NCI-H146 treated with DMSO at 0.1 percent for 48 hours (cell line): ENCODE data around the gene PRSS53.
"Not testable (repeated sequence)": the region's sequence is repeated elsewhere in the genome, so short reads cannot be mapped to it uniquely, and the experiment has no call there.

Experiments
- DNase-seq: peaks from one replicate; lab custom pipeline; 2025; ENCODE audit not compliant: unreplicated experiment; lab: John Stamatoyannopoulos, UW

The PRSS53 gene

DNA sequence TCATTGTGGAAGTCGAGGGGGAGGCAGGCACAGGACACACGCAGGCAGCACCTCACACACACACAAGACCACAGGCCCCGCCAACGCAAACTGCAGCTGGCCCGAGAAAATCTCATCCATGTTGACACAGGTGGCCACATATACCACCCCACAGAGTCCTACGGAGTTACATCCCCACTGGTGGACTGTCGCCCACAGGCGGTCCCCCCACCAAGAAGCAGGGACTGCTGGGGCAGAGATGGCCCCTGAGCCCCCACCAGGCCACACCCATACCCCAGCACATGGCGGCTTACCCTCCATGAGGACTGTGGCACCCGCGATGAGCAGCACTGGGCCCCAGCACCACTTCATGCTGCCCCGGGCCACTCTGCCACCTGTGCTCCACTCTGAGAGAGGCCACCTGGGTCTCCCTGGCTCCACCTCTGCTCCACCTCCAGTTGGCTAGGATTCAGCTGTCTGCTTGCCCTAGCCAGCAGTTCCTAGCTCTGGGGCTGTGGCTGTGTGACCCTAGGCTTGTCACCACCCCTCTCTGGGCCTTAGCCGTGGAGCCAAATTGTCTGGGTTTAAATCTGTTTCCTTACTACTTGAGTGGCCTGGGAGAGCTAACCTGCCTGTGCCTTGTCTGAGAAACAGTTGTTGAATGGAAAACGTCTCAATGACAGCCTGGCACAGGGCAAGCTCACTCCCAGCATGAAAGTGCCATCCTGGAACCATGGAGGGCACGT lies at the start of gene PRSS53:
Gene PRSS53 (minus strand): TSS at position 485 of the 725 bp plus-strand sequence. CDS start 134 bp downstream, at position 351.
- no peak for DNase-seq

DNA sequence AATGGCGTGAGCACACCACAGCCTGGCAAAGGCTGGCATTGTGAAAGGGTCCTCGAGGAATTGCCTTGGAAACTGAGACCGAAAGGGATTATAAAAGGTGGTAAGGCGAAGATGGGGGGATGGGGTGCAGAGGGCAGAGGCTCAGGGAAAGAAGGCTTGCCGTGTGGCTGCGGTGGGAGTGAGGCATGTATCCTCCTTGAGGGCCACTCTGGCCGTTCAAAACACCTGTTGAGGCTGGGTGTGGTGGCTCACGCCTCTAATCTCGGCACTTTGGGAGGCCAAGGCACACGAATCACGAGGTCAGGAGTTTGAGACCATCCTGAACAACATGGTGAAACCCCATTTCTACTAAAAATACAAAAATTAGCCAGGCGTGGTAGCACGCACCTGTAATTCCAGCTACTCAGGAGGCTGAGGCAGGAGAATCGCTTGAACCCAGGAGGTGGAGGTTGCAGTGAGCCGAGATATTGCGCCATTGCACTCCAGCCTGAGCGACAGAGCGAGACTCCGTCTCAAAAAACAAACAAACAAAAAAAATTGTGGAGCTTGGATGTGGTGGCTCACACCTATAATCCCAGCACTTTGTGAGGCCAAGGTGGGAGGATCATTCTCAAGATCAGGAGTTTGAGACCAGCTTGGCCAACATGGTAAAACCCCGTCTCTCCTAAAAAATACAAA lies 48.2 kb upstream of the PRSS53 start:
- DNase-seq, result not testable (repeated sequence)

DNA sequence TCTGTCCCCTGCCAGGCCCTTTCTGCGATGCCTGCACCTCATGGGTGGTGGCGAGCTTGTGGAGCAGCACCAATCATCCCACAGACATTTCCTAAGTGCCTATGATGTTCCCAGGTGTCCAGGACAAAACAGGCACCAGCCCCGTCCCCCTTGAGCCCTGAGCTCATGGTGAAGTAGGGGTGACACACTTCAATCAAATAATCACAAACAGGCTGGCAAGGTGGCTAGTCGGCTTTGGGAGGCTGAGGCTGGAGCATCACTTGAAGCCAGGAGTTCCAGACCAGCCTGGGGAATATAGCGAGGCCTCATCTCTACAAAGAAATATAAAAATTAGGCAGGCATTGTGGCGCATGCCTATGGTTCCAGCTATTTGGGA lies 47.5 kb upstream of the PRSS53 start:
- DNase-seq, result no peak

DNA sequence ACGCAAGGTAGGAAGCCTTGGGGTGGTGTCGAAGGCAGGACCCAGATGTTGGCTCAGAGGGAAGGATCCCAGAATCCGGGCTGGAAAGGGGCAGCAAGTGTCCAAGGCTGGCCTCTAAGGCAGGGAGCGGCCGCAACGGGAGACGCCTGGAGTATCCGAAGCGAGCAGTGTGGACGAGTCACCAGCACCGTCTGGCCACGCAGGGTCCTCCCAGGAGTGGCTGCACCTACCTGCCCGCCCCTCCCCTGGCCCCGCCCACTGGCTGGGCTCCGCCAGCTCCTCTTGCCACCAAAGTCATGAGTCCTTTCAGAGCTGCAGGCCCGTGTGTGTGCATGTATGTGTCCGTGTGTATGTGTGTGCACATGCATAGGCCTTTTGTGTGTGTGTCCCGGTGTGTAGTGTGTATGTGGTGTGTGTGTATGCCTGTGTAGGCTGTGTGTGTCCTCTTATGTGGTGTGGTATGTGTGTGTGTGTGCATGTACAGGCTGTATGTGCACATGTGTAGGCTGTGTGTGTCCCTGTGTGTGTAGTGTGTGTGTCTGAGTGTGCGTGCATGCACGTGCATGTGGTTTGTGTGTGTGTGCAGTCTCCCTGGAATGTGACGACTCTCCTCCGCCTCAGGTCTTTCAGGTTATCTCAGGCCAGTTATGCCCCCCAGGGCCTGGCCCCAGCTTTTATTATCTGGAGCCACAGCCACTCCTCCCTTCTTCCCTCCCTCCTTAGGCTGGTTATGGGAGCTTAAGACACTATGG lies 47.0 kb upstream of the PRSS53 start, which contains the start of gene PRSS8:
Gene PRSS8 (minus strand): TSS at position 193 of the 752 bp plus-strand sequence. CDS start 229 bp downstream, outside the sequence.
- DNase-seq, result no peak

DNA sequence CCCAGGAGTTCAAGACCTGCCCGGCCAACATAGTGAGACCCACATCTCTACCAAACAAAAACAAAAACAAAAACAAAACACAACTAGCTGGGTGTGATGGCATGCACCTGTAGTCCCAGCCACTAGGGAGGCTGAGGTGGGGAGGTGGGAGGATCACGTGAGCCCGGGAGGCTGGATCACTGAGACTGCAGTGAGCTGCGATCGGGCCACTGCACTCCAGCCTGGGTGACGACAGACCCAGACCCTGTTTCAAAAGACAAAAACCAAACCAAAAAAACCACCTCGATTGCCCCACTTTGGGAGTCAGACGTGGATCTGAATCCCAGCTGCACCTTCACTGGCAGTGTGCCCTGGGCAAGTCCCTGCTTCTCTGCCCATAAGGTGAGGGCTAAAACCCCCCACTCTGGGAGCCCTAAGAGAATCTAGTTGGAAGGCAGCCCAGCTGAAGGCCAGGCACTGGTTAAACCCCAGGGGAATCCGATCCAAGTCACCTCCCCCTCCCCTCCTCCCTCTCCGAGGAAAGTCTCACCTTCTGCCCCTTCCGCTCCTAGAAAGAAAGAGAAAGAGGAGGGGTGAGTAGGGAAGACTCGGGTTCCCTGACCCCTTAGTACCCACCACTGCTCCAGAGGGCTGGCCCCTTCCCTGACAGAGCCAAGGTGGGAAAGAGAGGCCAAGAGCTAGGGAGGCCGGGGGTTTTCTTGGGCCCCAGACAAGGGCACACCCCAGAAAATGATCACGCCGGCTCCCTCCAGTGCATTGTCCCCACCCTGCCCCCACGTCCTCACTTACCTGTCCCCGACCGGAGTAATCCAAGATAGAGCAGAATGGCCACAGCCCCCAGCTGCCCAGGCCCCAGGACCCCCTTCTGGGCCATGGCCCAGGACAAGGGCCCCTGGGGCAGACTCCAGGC lies 46.1 kb upstream of the PRSS53 start:
- no peak for DNase-seq

DNA sequence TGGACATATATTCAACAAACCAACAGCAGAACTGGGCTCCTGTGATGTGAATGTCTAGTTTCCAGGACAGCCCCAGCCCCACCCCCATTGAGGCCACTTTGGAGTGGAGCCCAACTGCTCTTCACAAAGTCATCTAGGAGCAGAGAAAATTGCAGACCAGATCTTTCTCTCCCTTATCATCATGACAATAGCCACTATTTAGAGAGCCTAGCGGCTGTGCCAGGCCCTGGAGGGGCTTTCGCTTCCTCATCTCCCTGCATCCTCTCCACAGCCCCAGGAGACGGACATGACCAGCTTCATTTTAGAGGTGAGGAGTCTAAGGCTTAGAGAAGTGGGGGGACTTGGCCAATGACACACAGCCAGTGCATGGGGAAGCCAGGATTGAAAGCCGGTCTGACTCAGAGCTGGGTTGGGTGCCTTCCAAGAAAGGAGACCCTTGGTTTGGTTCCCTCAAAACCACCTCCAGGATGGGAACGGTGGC lies 45.4 kb upstream of the PRSS53 start:
- DNase-seq, result no peak

DNA sequence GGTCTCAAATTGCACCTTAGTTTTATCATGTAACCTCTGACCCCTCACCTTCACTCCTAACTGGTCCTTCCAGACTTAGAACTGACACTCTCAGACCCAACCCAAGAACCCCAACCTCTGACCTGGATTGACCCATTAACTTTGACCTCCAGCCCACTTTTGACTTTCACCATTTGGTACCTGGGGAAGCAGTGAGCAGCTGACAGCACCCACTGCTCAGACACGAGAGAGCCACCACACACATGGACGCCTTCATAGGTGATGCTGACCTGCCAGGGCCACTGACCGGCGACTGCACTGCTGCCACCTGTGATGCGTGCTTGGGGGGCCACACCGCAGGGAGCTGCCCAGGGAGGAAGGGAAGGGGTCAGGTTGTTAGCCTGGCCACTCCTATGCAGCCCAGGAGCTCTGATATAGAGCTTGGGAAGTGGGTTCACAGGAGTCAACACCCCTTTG lies 44.3 kb upstream of the PRSS53 start:
- no peak for DNase-seq

DNA sequence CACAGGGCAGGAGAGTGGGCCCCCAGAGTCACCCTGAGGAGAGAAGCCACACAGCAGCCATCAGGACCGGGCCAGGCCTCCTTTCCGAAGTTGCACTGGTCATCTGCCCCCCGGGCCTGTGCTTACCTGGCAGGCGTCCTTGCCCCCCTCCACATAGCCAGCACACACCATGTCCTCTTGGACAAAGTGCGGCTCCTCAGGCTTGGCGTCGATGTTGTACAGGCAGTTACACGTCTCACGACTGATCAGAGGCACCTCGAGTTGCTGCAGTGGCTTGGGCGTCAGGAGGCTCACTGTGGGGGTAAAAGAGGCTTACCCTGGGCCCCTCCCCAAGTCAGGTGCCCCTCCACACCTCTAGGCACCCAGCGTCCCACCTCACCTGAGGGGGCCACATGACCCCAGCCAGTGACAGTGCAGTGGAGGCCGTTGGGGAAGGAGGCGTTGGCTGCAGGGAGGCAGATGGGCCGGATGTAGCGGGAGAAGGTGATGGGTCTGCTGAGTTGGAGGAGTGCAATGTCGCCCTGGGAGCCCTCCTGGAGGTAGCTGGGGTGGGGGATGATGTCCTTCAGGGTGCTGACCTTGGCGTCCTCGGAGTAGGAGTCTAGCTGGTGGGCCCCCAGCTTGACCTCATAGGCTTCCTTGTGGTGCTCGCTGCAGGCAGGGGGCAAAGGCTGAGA lies 43.7 kb upstream of the PRSS53 start:
- DNase-seq, result no peak

DNA sequence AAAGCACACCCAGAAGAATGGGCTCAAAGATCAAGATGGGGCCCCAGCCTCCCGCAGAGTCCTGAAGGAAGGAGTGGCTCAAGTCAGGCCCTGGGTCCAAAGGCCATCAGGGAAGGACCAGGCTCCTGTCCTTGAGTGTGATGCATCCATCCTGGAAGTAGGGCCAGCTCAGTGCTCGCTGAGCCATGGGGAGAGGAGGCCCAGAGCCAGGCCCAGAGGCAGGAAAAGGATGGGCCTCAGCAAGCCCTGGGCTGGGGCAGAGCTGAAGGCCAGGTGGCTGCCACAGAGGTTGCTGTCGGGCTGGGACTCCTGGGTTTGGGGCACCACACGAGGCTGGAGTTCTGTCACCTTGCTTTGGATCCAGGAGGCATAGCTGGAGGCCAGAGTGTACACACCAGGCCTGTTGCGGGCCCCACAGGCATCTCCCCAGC lies 43.1 kb upstream of the PRSS53 start:
- DNase-seq, result no peak

DNA sequence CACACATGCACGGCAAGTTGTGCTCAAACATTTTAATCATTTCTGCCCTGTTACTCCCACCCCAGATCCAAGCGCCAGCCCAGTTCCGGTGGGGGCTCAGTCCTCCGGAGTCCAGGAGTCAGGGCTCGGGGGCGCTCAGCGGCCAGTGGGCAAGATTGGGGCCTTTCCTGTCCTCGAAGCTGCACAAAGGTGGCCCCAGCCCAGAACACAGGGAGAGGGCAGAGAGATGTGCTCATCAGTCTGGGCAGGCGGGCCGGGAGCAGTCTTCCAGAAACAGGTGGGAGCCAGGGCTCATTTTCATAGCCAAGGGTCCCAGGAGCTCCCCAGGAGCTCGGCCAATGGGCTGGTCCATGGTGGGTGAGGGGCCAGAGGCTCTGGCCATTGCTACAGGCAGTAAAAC lies 42.7 kb upstream of the PRSS53 start:
- DNase-seq, result no peak

DNA sequence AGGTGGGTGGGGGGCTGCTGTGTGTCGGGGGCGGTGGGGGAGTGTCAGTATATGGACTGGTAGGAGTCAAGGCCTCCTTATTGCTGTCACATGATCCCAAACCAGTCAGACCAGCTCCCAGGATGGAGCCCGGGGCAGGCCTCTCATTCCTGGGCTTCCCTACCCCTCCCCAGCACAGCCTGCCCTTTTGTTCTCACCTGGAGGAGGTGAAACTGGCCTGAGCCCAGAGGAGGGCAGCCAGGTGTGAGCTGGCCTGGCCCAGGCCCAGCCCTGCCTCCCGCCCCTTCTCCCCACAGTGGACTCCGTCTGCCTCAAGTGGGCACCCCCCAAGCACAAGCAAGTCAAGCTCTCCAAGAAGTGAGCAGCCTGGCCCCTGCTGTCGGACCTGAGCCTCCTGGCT lies 42.2 kb upstream of the PRSS53 start:
- no peak for DNase-seq

DNA sequence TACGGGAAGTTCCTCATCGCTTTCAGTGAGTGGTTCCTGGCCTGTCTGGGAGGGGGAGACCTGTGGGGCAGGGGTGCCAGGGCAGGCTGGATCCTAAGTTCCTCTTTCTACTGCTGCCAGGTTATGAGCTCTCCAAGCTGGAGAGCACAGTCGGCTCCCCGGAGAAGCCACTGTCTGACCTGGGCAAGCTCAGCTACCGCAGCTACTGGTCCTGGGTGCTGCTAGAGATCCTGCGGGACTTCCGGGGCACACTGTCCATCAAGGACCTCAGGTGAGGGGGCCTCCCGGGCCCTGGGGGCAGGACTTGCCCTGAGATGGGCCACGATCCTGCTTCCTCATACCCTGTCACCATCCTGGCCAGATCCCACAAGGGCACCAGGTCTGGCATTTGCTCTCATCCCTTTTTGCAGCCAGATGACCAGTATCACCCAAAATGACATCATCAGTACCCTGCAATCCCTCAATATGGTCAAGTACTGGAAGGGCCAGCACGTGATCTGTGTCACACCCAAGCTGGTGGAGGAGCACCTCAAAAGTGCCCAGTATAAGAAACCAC lies 41.7 kb upstream of the PRSS53 start:
- no peak for DNase-seq

DNA sequence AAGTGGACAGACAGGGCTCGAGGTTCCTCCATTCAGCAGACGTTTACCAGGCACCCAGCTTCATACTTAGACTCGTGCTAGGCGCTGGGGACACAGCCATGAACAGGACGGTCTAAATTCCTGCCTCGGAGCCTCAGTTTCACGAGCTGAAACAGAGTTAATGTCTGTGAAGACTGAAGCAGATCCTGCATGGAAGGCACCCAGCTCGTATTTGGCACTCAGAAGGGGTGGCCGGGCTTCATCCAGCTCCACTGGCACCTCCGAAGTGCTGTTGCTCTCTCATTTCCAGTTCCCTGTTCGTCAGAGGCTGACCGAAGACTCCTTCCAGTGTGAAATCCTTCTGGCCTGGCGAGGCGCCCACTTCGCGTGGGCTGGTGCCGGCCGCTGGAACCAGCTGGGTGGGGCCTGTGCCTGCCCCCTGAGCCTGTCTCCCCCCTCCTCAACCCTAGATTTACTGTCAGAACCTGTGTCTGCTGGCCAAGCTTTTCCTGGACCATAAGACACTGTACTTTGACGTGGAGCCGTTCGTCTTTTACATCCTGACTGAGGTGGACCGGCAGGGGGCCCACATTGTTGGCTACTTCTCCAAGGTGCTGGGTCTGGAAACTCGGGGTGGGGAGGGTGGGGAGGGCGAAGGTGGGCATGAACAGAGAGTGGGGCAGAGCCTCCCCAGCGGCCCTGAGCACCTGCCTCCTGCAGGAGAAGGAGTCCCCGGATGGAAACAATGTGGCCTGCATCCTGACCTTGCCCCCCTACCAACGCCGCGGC lies 41.0 kb upstream of the PRSS53 start:
- no peak for DNase-seq

DNA sequence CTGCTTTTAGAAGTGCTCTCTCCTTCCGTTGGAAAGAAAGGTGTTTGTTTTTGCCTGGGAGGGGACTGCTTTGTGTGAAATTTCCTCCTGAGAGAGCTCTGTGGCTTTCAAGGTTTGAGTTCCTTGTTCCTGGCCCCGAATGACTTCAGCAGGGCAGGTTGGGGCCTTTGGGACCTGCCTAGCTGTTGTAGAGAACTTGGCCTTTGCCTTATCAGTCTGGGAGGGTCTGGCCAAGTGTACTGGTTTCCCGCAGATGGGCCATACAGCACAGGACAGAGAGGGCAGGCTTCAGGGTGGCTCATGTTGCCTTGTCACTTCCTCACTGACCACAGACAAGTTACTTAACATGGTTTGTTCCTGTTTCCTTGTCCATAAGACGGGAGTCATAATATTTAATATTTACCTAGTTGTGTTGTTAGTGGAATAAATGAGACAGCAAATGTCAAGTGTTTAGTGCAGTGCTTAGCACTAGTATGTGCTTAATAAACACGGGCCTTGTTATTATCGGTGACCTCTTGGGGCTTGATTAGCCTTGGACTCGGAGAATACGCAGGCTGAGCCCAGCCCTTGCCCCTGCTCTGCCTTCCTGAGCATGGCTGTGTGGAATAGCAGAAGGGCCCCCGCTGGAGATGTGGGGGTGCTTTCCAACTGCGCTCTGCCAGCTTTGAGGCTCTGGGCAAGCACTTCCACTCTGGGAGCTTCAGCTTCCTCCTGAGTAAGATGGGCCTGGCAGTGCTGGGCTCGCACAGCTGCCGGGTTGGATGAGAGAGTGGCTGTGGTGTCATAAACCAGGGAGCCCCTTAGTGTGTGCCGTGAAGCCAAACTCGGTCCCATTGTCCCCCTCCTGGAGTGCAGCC lies 40.2 kb upstream of the PRSS53 start:
- no peak for DNase-seq

DNA sequence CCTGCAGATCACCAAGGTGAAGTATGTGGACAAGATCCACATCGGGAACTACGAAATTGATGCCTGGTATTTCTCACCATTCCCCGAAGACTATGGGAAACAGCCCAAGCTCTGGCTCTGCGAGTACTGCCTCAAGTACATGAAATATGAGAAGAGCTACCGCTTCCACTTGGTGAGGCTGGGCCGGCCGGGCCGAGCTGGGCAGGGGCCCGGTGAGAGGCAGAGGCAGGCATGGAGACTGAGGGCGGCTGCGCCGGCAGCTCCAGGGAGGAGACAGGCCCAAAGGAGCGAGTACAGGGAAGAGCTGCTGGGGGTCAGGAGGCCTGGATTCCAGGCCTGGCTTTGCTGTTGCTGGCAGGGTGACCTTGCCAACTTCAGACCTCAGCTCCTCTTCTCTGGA lies 38.4 kb upstream of the PRSS53 start:
- DNase-seq, result no peak

DNA sequence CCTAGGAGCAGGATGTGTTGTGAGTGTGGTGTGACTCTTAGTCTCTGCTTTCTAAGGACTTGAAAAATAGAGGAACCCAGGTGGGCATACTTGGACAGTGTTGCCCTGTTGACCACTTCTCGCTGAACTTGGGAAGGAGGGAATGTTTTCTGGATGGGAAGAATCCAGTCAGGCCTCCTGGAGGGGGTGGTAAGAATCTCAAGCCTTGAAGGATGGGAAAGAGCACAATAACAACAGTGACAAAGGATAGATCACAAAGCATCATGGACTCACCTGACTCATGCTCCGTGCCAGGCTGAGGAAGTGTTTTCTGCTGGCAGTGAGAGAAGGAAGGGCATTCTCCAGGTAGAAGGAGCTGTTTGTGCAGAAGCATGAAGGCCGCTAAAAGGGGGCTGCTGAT lies 37.1 kb upstream of the PRSS53 start:
- no peak for DNase-seq

DNA sequence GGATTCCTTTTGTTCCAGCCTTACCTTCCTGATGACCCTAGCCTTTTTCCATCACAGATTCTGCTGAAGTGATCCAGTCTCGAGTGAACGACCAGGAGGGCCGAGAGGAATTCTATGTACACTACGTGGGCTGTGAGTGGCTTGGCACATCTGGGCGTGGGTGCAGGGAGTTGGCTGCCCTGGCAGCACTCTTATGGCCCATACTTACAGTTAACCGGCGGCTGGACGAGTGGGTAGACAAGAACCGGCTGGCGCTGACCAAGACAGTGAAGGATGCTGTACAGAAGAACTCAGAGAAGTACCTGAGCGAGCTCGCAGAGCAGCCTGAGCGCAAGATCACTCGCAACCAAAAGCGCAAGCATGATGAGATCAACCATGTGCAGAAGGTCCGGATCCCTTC lies 31.4 kb upstream of the PRSS53 start:
- no peak for DNase-seq
